ENCODE results near the gene RNF7. TPM values are rescaled to one million over a fixed set of nuclear protein-coding genes. Genes with fewer than 3 reads are reported as not detected.

The RNF7 gene
- polyA plus RNA-seq, 1 experiment, result 74.4 TPM

GRCh38 chr3:141779667-141780066 is 41.6 kb downstream of the RNF7 start:
- H3K27me3 ChIP-seq (ENCODE audit: control insufficient read depth, insufficient read depth, low read length), result 0 out of 2 replicates have a peak, but pooled peaks cover 2% of the 10 kb centered on the region
- no peak for TF ChIP-seq CTCF (IDR thresholded peaks at IDR 0.05; ENCODE audit: insufficient read depth, low read depth, low read length)
- H3K4me3 ChIP-seq (ENCODE audit: low read depth, low read length), result no peak overlapping the region
- ChIA-PET CTCF (no interaction called here), POLR2A (no interaction called here)
- no peaks in the 10 kb centered on the region for H3K36me3 ChIP-seq (ENCODE audit: control insufficient read depth, insufficient read depth, low read length)
- no peak for DNase-seq (ENCODE audit: low read depth)

- POLR2A ChIA-PET, result no interaction called here
- CTCF ChIA-PET, result interaction anchor here (0.7 to 1.5 kb wide), 2 partner anchors 20 to 93 kb away, joined by 3 read pairs; no protein-coding TSS in a partner anchor
- Histone ChIP-seq H3K36me3 (ENCODE audit: control insufficient read depth, insufficient read depth, low read length) (no peaks in the 10 kb centered on the region), H3K27me3 (ENCODE audit: control insufficient read depth, insufficient read depth, low read length) (0 out of 2 replicates have a peak, but pooled peaks cover 2% of the 10 kb centered on the region), H3K4me3 (ENCODE audit: low read depth, low read length) (no peak overlapping the region)
- no peak for TF ChIP-seq CTCF (IDR thresholded peaks at IDR 0.05; ENCODE audit: insufficient read depth, low read depth, low read length)
- DNase-seq (ENCODE audit: low read depth), result no peak
Measured at GRCh38 chr3:141782386-141782932, 44.4 kb downstream of the RNF7 start.

GRCh38 chr3:141783632-141784031 is 45.5 kb downstream of the RNF7 start:
- TF ChIP-seq CTCF (IDR thresholded peaks at IDR 0.05; ENCODE audit: insufficient read depth, low read depth, low read length), result no peak

GRCh38 chr3:141784096-141784495 is 46.0 kb downstream of the RNF7 start:
- POLR2A ChIA-PET, result no interaction called here
- 0 out of 2 replicates have a peak, but pooled peaks cover 2% of the 10 kb centered on the region for H3K27me3 ChIP-seq (ENCODE audit: control insufficient read depth, insufficient read depth, low read length)
- no peak overlapping the region for H3K4me3 ChIP-seq (ENCODE audit: low read depth, low read length)
- no peak for TF ChIP-seq CTCF (IDR thresholded peaks at IDR 0.05; ENCODE audit: insufficient read depth, low read depth, low read length)
- CTCF ChIA-PET, result interaction anchor here (1.3 kb wide), 1 partner anchor 9 kb away, joined by 3 read pairs; no protein-coding TSS in a partner anchor
- H3K36me3 ChIP-seq (ENCODE audit: control insufficient read depth, insufficient read depth, low read length), result no peaks in the 10 kb centered on the region
- no peak for DNase-seq (ENCODE audit: low read depth)

More at GRCh38 chr3:141783632-141784031, 45.5 kb downstream of the RNF7 start:
- DNase-seq (ENCODE audit: low read depth), result no peak
- H3K36me3 ChIP-seq (ENCODE audit: control insufficient read depth, insufficient read depth, low read length), result no peaks in the 10 kb centered on the region
- POLR2A ChIA-PET, result no interaction called here
- 0 out of 2 replicates have a peak, but pooled peaks cover 2% of the 10 kb centered on the region for H3K27me3 ChIP-seq (ENCODE audit: control insufficient read depth, insufficient read depth, low read length)
- CTCF ChIA-PET, result interaction anchor here (1.3 kb wide), 1 partner anchor 9 kb away, joined by 3 read pairs; no protein-coding TSS in a partner anchor
- no peak overlapping the region for H3K4me3 ChIP-seq (ENCODE audit: low read depth, low read length)

GRCh38 chr3:141784531-141784930 is 46.4 kb downstream of the RNF7 start:
- Histone ChIP-seq H3K27me3 (ENCODE audit: control insufficient read depth, insufficient read depth, low read length) (0 out of 2 replicates have a peak, but pooled peaks cover 2% of the 10 kb centered on the region), H3K4me3 (ENCODE audit: low read depth, low read length) (no peak overlapping the region), H3K36me3 (ENCODE audit: control insufficient read depth, insufficient read depth, low read length) (no peaks in the 10 kb centered on the region)
- ChIA-PET CTCF (no interaction called here), POLR2A (no interaction called here)
- TF ChIP-seq CTCF (IDR thresholded peaks at IDR 0.05; ENCODE audit: insufficient read depth, low read depth, low read length), result no peak
- no peak for DNase-seq (ENCODE audit: low read depth)

Data from BJ (cell line).